Osteocyte (in vitro differentiated cells): ENCODE results near the gene ADPRH. TPM values are rescaled to one million over a fixed set of nuclear protein-coding genes. Genes with fewer than 3 reads are reported as not detected.
"Not testable (repeated sequence)": the region's sequence is repeated elsewhere in the genome, so short reads cannot be mapped to it uniquely, and the experiment has no call there.

Source experiments
- DNase-seq: peaks from one replicate; pipeline ENCODE4 v3.0.0; 2021; ENCODE audit warnings: mixed read lengths; ENCODE audit not compliant: unreplicated experiment; ENCODE audit errors: extremely low spot score
- H3K27ac Mint-ChIP-seq: one replicate; pipeline ENCODE4 v1.8.0; 2021; ENCODE audit warnings: mild to moderate bottlenecking, mixed read lengths; ENCODE audit not compliant: unreplicated experiment
- H3K27me3 Mint-ChIP-seq: one replicate; pipeline ENCODE4 v1.8.0; 2021; ENCODE audit warnings: mixed read lengths; ENCODE audit not compliant: unreplicated experiment
- H3K36me3 Mint-ChIP-seq: one replicate; pipeline ENCODE4 v1.8.0; 2021; ENCODE audit warnings: mixed read lengths; ENCODE audit not compliant: unreplicated experiment
- H3K4me1 Mint-ChIP-seq: one replicate; pipeline ENCODE4 v1.8.0; 2021; ENCODE audit warnings: mixed read lengths; ENCODE audit not compliant: unreplicated experiment
- H3K4me3 Mint-ChIP-seq: one replicate; pipeline ENCODE4 v1.8.0; 2021; ENCODE audit warnings: mild to moderate bottlenecking, moderate library complexity, mixed read lengths; ENCODE audit not compliant: unreplicated experiment
- H3K9me3 Mint-ChIP-seq: one replicate; pipeline ENCODE4 v1.8.0; 2021; ENCODE audit warnings: mixed read lengths; ENCODE audit not compliant: unreplicated experiment
- total RNA-seq: library from RNA; stranded (reverse); gene quantifications from 2 replicates; pipeline ENCODE4 v1.2.1, GENCODE V29; 2021
- TF ChIP-seq, protein P1 (sequence below): fragments of 200-600 bp; sonication (generic); IDR thresholded peaks from 2 replicates; pipeline ENCODE4 v1.5.0; 2021; ENCODE audit warnings: antibody characterized with exemption, mild to moderate bottlenecking, moderate library complexity

The ADPRH gene
- total RNA-seq, 1 donor from 2014 or later = 1.9 TPM

DNA sequence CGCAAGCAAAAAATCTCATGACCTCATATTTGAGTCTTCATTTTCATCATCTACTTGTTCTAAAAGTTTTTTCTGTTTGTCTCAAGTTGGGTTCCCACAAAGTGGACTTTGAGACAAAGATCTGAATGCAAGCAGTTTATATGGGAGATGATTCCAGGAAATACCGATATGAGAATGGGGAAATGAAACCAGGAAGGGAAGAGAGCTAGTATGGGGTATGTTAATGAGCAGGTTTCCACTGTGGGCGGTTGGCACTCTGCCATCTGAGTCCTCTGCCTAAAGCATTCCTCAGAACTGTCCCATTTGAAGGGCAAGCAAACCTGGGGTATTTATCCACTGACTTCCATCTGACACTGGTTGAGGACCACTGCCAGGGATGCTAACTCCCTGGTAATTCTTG is 8.8 kb downstream of the ADPRH start:
- Mint-ChIP-seq H3K36me3 (no peaks in the 10 kb centered on the region), H3K4me1 (no peaks in the 10 kb centered on the region), H3K27ac (no peak overlapping the region), H3K9me3 (no peaks in the 10 kb centered on the region), H3K27me3 (peaks cover 2% of the 10 kb centered on the region), H3K4me3 (no peak overlapping the region)
- TF ChIP-seq, protein P1, sequence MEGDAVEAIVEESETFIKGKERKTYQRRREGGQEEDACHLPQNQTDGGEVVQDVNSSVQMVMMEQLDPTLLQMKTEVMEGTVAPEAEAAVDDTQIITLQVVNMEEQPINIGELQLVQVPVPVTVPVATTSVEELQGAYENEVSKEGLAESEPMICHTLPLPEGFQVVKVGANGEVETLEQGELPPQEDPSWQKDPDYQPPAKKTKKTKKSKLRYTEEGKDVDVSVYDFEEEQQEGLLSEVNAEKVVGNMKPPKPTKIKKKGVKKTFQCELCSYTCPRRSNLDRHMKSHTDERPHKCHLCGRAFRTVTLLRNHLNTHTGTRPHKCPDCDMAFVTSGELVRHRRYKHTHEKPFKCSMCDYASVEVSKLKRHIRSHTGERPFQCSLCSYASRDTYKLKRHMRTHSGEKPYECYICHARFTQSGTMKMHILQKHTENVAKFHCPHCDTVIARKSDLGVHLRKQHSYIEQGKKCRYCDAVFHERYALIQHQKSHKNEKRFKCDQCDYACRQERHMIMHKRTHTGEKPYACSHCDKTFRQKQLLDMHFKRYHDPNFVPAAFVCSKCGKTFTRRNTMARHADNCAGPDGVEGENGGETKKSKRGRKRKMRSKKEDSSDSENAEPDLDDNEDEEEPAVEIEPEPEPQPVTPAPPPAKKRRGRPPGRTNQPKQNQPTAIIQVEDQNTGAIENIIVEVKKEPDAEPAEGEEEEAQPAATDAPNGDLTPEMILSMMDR = no peak
- DNase-seq = no peak

DNA sequence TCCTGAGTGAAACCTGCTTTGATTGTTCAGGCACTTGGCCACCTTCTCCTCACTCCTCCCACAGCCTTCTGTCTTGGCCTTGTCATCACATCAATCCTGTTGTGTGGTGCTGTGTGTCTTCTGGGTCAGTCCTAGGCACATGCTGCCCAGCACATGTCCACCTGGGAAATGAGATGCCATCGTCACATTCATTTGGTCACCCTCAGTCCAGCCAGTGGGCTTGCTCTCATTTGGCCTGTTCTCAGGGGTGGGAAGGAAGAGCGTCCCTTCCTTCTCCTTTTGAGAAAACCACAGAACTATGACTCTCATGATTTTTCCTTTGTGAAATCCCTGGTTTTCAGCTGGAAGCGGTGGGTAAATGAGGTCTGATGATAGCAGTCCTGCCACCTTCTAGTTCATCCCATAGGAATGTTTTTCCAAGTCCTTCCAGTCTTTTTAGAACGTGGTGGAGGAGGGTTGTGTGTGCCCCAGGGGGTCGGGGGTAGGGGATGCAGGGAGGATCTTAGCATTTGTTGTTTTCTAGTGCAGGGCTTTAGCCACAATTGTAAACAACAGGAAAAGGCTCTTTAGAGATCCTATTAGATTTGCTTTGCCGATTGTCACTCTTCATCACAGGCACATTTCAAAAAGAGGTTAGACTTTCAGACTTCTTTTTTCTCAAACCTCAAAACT is 9.9 kb downstream of the ADPRH start:
- Mint-ChIP-seq H3K27me3 (peaks cover 2% of the 10 kb centered on the region), H3K4me3 (no peak overlapping the region), H3K36me3 (no peaks in the 10 kb centered on the region), H3K4me1 (no peaks in the 10 kb centered on the region), H3K9me3 (no peaks in the 10 kb centered on the region), H3K27ac (no peak overlapping the region)
- no peak for DNase-seq
- TF ChIP-seq, protein P1 = no peak

DNA sequence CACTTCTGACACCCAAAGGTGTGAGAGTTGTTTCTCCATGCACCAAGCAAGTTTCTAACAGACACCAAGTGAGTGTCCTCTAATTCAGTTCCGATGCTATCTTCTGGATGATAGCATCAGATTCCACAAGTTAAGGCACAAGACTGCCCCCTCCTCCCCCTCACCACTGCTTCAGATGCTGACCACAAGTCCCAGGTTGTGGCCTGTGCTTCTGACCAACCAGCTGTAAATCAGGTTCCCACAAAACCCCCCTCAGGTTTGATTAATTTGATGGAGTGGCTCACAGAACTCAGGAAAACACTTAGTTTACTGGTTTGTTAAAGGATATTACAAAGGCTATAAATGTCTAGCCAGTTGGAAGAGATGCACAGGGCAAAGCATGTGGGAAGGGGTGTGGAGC is 11.4 kb downstream of the ADPRH start:
- H3K4me1 Mint-ChIP-seq = peaks cover 2% of the 10 kb centered on the region
- no peak for DNase-seq
- no peaks in the 10 kb centered on the region for H3K9me3 Mint-ChIP-seq
- TF ChIP-seq, protein P1 = no peak
- no peaks in the 10 kb centered on the region for H3K36me3 Mint-ChIP-seq
- no peak overlapping the region for H3K4me3 Mint-ChIP-seq
- H3K27ac Mint-ChIP-seq = no peak overlapping the region
- H3K27me3 Mint-ChIP-seq = peaks cover 2% of the 10 kb centered on the region

DNA sequence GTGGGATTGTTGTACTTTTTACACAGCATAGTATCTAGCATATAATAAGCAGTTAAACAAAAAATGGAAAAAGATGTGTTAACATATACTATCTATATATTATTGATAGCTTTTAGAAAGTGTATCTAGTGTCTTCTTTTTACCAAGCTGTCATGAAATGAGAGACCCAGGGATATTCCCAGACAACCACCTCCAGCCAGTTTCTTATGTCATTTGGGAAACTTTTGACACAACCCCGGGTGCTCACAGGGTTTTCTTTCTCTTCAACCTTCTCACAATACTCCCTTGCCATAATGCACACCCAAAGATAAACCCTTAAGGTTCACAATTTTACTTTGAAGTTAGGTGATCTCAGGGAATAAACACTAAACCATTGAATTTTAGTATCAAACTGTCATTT is 13.6 kb downstream of the ADPRH start:
- Mint-ChIP-seq H3K36me3 (no peaks in the 10 kb centered on the region), H3K27me3 (peaks cover 2% of the 10 kb centered on the region), H3K4me3 (no peak overlapping the region), H3K9me3 (no peaks in the 10 kb centered on the region), H3K4me1 (peaks cover 19% of the 10 kb centered on the region), H3K27ac (no peak overlapping the region)
- DNase-seq = no peak
- TF ChIP-seq, protein P1 = no peak

DNA sequence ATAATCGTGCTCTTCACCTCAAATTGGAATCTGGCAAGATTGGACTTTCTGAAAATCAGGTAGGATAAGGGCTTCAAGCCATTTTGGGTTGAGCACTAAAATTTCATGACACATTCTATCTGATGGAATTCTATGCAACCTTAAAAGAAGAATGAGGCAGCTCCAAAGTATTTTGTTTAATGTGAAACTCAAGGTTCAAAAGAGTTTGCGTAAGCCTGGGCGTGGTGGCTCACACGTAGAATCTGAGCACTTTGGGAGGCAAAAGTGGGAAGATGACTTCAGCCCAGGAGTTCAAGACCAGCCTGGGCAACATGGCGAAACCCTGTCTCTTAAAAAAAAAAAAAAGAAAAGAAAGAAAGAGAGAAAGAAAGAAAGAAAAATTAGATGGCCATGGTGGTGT is 14.8 kb downstream of the ADPRH start:
- Mint-ChIP-seq H3K27me3 (peaks cover 2% of the 10 kb centered on the region), H3K27ac (no peak overlapping the region), H3K36me3 (no peaks in the 10 kb centered on the region), H3K4me3 (no peak overlapping the region), H3K4me1 (peaks cover 27% of the 10 kb centered on the region), H3K9me3 (no peaks in the 10 kb centered on the region)
- TF ChIP-seq, protein P1 = no peak
- no peak for DNase-seq

DNA sequence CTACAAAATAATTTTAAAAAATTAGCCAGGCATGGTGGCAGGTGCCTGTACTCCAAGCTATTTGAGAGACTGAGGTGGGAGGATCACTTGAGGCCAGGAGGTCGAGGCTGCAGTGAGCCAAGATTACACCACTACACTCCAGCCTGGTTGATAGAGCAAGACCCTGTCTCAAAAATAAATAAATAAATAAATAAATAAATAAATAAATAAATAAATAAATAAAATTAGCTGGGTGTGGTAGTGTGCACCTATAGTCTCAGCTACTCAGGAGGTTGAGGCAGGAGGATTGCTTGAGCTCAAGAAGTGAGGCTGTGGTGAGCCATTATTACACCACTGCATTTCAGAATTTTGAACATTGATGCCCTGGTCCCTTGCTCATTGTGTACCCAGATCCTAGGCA is 15.6 kb downstream of the ADPRH start:
- H3K27me3 Mint-ChIP-seq, H3K4me3 Mint-ChIP-seq, H3K9me3 Mint-ChIP-seq, DNase-seq, H3K27ac Mint-ChIP-seq, H3K36me3 Mint-ChIP-seq: not testable (repeated sequence)
- H3K4me1 Mint-ChIP-seq = peaks cover 30% of the 10 kb centered on the region
